Uterus (tissue), 2 donors: Measurements from ENCODE around the gene KCND3.

Experiments
- CTCF ChIP-seq, 4 experiments: fragments of 200-600 bp in 2 of 4; fragments of 450-650 bp in 2 of 4; sonication (generic) in 2 of 4; IDR thresholded peaks; one replicate each; pipeline ENCODE4 v1.5.1; 2016 to 2019; ENCODE audit warnings: antibody characterized with exemption in 4 of 4, mild to moderate bottlenecking in 2 of 4, moderate library complexity in 1 of 4
- POLR2A ChIP-seq, 2 donors: fragments of 450-650 bp; IDR thresholded peaks; one replicate each; pipeline ENCODE4 v1.6.1; 2016; ENCODE audit warnings: antibody characterized with exemption in 2 of 2, mild to moderate bottlenecking in 1 of 2, moderate library complexity in 1 of 2

GRCh38 chr1:111907321-111907720 is 82.1 kb downstream of the KCND3 start:
- TF ChIP-seq CTCF (IDR thresholded peaks at IDR 0.05) (no peak), POLR2A (IDR thresholded peaks at IDR 0.05) (no peak)
